CD4-positive, alpha-beta memory T cell (primary cell): ENCODE measurements around the gene TEP1. TPM values are rescaled to one million over a fixed set of nuclear protein-coding genes. Genes with fewer than 3 reads are reported as not detected.

Experiments used
- CTCF ChIA-PET: fragments of 350-600 bp; sonication (Branson Sonifier 250); formaldehyde crosslinking; loops from one replicate; lab custom pipeline; 2021; ENCODE audit warnings: inconsistent platforms; ENCODE audit not compliant: partially characterized antibody; lab: Charles Lee
- POLR2A ChIA-PET: fragments of 350-600 bp; sonication (Branson Sonifier 250); formaldehyde crosslinking; loops from one replicate; lab custom pipeline; 2021; ENCODE audit not compliant: partially characterized antibody; lab: Charles Lee
- DNase-seq, 5 donors: peaks; one replicate each; pipeline versions ENCODE4 v3.0.0 to v3.0.0-alpha.2; 2020 to 2022; ENCODE audit warnings: mixed read lengths in 1 of 5
- H3K27ac ChIP-seq: one replicate; pipeline ENCODE4 v1.7.0; 2013; ENCODE audit warnings: low read depth, low read length
- H3K27me3 ChIP-seq: 2 replicates; pipeline ENCODE4 v1.7.0; 2013; ENCODE audit warnings: mild to moderate bottlenecking, low read length, moderate library complexity; ENCODE audit not compliant: insufficient read depth
- H3K36me3 ChIP-seq: 2 replicates; pipeline ENCODE4 v1.7.0; 2013; ENCODE audit warnings: mild to moderate bottlenecking, low read length, moderate library complexity; ENCODE audit not compliant: insufficient read depth
- H3K4me1 ChIP-seq: 2 replicates; pipeline ENCODE4 v1.7.0; 2013; ENCODE audit warnings: mild to moderate bottlenecking, low read length, moderate library complexity; ENCODE audit not compliant: insufficient read depth
- H3K4me3 ChIP-seq, 2 donors: one replicate each; pipeline ENCODE4 v1.7.0; 2013; ENCODE audit warnings: low read length in 2 of 2, mild to moderate bottlenecking in 1 of 2
- H3K9me3 ChIP-seq, 2 donors: one replicate each; pipeline ENCODE4 v1.7.0; 2013; ENCODE audit warnings: low read length in 2 of 2, control low read depth in 1 of 2; ENCODE audit not compliant: control insufficient read depth in 1 of 2
- H3K27ac Mint-ChIP-seq, 7 donors: one replicate each; pipeline ENCODE4 v1.8.0; 2020 to 2021; ENCODE audit warnings: mixed read lengths in 7 of 7, mild to moderate bottlenecking in 6 of 7, inconsistent platforms in 3 of 7, moderate library complexity in 3 of 7
- H3K27me3 Mint-ChIP-seq, 2 donors: one replicate each; pipeline ENCODE4 v1.8.0; 2020 to 2021; ENCODE audit warnings: mixed read lengths in 2 of 2
- H3K36me3 Mint-ChIP-seq, 2 donors: one replicate each; pipeline ENCODE4 v1.8.0; 2020 to 2021; ENCODE audit warnings: mixed read lengths in 2 of 2, inconsistent platforms in 1 of 2, mild to moderate bottlenecking in 1 of 2
- H3K4me1 Mint-ChIP-seq, 4 donors: one replicate each; pipeline ENCODE4 v1.8.0; 2020 to 2021; ENCODE audit warnings: mixed read lengths in 4 of 4, mild to moderate bottlenecking in 1 of 4
- H3K4me3 Mint-ChIP-seq, 8 donors: one replicate each; pipeline ENCODE4 v1.8.0; 2020 to 2021; ENCODE audit warnings: mixed read lengths in 8 of 8, mild to moderate bottlenecking in 7 of 8, moderate library complexity in 6 of 8, inconsistent platforms in 3 of 8
- H3K9me3 Mint-ChIP-seq, 8 donors: one replicate each; pipeline ENCODE4 v1.8.0; 2020 to 2021; ENCODE audit warnings: mixed read lengths in 8 of 8, mild to moderate bottlenecking in 5 of 8, inconsistent platforms in 3 of 8, moderate library complexity in 1 of 8
- intact Hi-C: fragments of 100-400 bp; cut with micrococcal nuclease; formaldehyde crosslinking; loops from one replicate; pipeline ENCODE4 v1.15.1; 2023
- polyA plus RNA-seq, 2 donors: library from polyadenylated mRNA; unstranded; fragments of 300-500 nt; fragmentation: Illumina TruSeq; gene quantifications; one replicate each; pipeline ENCODE4 v1.2.3, GENCODE V29; 2021
- total RNA-seq, 2 experiments: library from RNA; stranded (reverse); gene quantifications; one replicate each; pipeline ENCODE4 v1.2.3, GENCODE V29; 2021

TEP1 gene
- total RNA-seq (10 to 100 TPM; 66.7 to 67.3 TPM), polyA plus RNA-seq (1 to 10 TPM in 1 of 2 donors, not detected in 1; 6.8 TPM)

DNA sequence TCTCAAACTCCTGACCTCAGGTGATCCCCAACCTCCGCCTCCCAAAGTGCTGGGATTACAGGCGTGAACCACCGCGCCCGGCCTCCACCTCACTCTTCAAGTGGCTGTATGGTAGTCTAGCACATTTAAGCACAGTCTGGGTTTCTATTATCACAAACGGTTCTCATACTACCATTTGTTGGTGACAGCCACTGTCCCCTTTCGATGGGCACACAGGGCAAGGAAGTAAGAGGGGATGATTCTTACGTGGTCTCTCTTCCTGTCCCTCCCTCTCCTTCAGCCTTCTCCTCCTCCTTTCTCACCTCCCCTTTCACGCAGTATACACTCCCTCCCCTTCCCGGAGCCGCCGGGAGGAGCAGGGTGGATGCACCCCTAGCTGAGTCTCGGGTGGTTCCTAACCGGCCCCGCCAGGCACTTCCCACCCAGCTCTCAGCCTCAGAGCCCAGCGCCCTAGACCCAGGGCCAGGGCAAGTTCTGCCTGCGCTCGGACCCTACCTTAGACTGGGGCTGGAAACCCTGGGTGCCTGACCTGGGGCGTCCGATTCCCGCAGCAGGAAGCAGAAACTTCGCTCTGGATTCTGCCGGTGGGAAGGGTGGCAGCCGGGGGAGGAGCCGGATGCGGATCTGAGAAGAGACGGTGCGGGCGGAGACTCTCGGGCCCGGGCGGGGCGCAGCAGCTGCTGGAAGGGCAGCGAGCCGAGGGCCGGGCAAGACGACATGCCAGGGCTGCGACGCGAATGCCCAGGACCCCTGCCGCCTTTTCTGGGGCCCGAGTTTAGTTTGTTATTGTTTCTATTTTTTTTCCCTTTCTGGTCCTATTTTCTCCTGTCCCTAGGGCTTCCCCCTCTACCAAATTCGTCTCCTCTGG is at the start of gene TEP1:
Gene TEP1 (minus strand): TSS at position 626 of the 868 bp plus-strand sequence. CDS start 5,062 bp downstream, outside the sequence.
- H3K27ac Mint-ChIP-seq, result peak within 1 kb of the TSS; percentile 91 to 99 (median 96)
- intact Hi-C loops, result loop anchor here (1.0 kb wide), 3 partner anchors 42 to 269 kb away; partner anchors contain the start of genes APEX1 and PARP2
- ChIA-PET POLR2A (interaction anchor here (0.8 to 4.4 kb wide), 20 partner anchors 8 to 270 kb away, joined by 3 to 34 read pairs (median 4); partner anchors contain the start of genes APEX1, CCNB1IP1, OSGEP and PARP2), CTCF (interaction anchor here (0.6 to 3.9 kb wide), 15 partner anchors 9 to 277 kb away, joined by 3 to 68 read pairs (median 12); partner anchors contain the start of genes APEX1, PARP2 and PIP4P1)
- peaks cover 32 to 53% (median 42%) of the 10 kb centered on the region in 4 donors for H3K4me1 Mint-ChIP-seq
- no peaks in the 10 kb centered on the region for H3K27me3 ChIP-seq
- H3K4me1 ChIP-seq, result peaks cover 38% of the 10 kb centered on the region
- H3K9me3 Mint-ChIP-seq, result no peaks in the 10 kb centered on the region
- H3K27ac ChIP-seq, result peak within 1 kb of the TSS; percentile 85
- peak within 1 kb of the TSS; percentile 73 to 79 for H3K4me3 ChIP-seq
- peak within 1 kb of the TSS; percentile 92 to 100 (median 99) for H3K4me3 Mint-ChIP-seq
- no peaks in the 10 kb centered on the region for H3K9me3 ChIP-seq
- H3K27me3 Mint-ChIP-seq, result no peaks in the 10 kb centered on the region
- peaks cover 2 to 16% of the 10 kb centered on the region in 2 donors for H3K36me3 Mint-ChIP-seq
- H3K36me3 ChIP-seq, result peaks cover 3% of the 10 kb centered on the region
- DNase-seq, result peak; percentile 56 to 75 (median 65)

GRCh38 chr14:20461225-20462141 is 48.2 kb upstream of the TEP1 start, which contains the start of gene PIP4P1:
PIP4P1 (minus strand) TSS chr14:20461434; CDS start chr14:20461325, 109 bp downstream.
- Histone ChIP-seq H3K4me3 (peak within 1 kb of the TSS; percentile 64 to 76), H3K9me3 (no peaks in the 10 kb centered on the region), H3K36me3 (peaks cover 39% of the 10 kb centered on the region), H3K4me1 (peaks cover 38% of the 10 kb centered on the region), H3K27ac (peak within 1 kb of the TSS; percentile 86), H3K27me3 (no peaks in the 10 kb centered on the region)
- Mint-ChIP-seq H3K27me3 (no peaks in the 10 kb centered on the region), H3K4me3 (peak within 1 kb of the TSS; percentile 89 to 96 (median 92)), H3K9me3 (no peaks in the 10 kb centered on the region), H3K4me1 (peaks cover 19 to 35% (median 23%) of the 10 kb centered on the region in 4 donors), H3K36me3 (peaks cover 24 to 37% of the 10 kb centered on the region in 2 donors), H3K27ac (peak within 1 kb of the TSS; percentile 92 to 99 (median 97))
- DNase-seq, result peak; percentile 98 to 100 (median 99)
- intact Hi-C loops, result loop anchor here (1.0 to 10.0 kb wide), 8 partner anchors 8 to 803 kb away; partner anchors contain the start of genes CCNB1IP1, HNRNPC, PARP2 and PNP
- CTCF ChIA-PET, result interaction anchor here (0.8 to 3.2 kb wide), 13 partner anchors 8 to 554 kb away, joined by 3 to 19 read pairs (median 5); partner anchors contain the start of genes PARP2, PNP and TEP1
- POLR2A ChIA-PET, result interaction anchor here (1.0 to 5.6 kb wide), 18 partner anchors 8 to 642 kb away, joined by 3 to 119 read pairs (median 6); partner anchors contain the start of genes CCNB1IP1, PARP2, PNP and RNASE4

DNA sequence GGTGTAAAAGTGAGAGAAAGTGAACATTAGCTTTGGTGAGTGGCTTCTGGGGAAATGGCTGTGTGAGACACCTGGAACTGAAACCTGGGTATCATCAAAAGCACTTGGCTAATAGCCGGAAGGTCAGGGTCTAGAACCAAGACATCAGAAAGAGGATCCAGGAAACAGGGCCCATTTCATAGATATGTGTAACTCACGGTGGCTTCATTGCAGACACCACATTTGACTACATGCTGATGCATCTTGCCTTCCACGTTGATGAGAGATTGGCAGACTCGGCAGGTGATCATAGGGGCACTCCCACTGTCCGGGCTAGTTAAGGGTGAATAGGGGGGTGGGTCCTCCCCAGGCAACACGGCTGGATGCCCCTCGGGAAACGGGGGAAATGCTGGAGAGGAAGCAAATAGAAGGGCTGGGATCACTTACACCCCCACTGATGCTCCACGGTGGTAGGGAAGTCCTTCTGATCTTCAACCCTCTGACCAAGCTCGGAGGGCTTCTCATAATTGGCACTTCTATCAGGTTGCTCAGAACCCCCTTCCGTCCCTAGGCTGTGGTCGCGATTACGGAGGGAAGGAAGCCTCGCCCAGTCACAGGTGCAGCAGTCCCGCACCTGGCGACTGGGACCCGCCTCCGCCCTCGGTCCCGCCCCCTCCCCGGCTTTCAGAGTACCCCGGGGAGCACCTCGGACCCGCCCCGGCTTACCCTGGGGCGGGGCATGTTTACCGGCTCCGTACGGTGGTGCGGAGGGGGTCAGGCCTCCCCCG is 47.3 kb upstream of the TEP1 start:
- H3K4me1 Mint-ChIP-seq, result peaks cover 19 to 34% (median 23%) of the 10 kb centered on the region in 4 donors
- H3K27ac ChIP-seq, result peak overlapping the region; percentile 86
- no peaks in the 10 kb centered on the region for H3K27me3 Mint-ChIP-seq
- peaks cover 47% of the 10 kb centered on the region for H3K4me1 ChIP-seq
- no peaks in the 10 kb centered on the region for H3K9me3 ChIP-seq
- peak overlapping the region; percentile 92 to 99 (median 97) for H3K27ac Mint-ChIP-seq
- H3K36me3 ChIP-seq, result peaks cover 44% of the 10 kb centered on the region
- H3K27me3 ChIP-seq, result no peaks in the 10 kb centered on the region
- peaks cover 24 to 37% of the 10 kb centered on the region in 2 donors for H3K36me3 Mint-ChIP-seq
- ChIA-PET CTCF (interaction anchor here (0.8 to 3.2 kb wide), 10 partner anchors 9 to 222 kb away, joined by 3 to 19 read pairs (median 6); partner anchors contain the start of genes PARP2, PNP and TEP1), POLR2A (interaction anchor here (1.1 to 5.6 kb wide), 15 partner anchors 10 to 643 kb away, joined by 3 to 119 read pairs (median 10); partner anchors contain the start of genes CCNB1IP1, PARP2, PNP and RNASE4)
- H3K9me3 Mint-ChIP-seq, result no peaks in the 10 kb centered on the region
- peak overlapping the region; percentile 64 to 76 for H3K4me3 ChIP-seq
- peak in 4 of 5 donors; percentile 73 to 87 (median 78) for DNase-seq
- H3K4me3 Mint-ChIP-seq, result peak overlapping the region; percentile 86 to 96 (median 91)
- intact Hi-C loops, result loop anchor here (1.0 to 10.0 kb wide), 8 partner anchors 9 to 804 kb away; partner anchors contain the start of genes CCNB1IP1, HNRNPC, PARP2 and PNP

- no peak overlapping the region for H3K27ac ChIP-seq
- Mint-ChIP-seq H3K4me3 (no peak overlapping the region), H3K27ac (peak overlapping the region in 4 of 7 donors; percentile 47 to 92 (median 74)), H3K9me3 (no peaks in the 10 kb centered on the region), H3K27me3 (no peaks in the 10 kb centered on the region), H3K4me1 (peaks cover 19 to 34% (median 26%) of the 10 kb centered on the region in 4 donors), H3K36me3 (peaks cover 24 to 37% of the 10 kb centered on the region in 2 donors)
- no peak for DNase-seq
- CTCF ChIA-PET, result no interaction called here
- H3K9me3 ChIP-seq, result no peaks in the 10 kb centered on the region
- intact Hi-C loops, result no loop called here
- peaks cover 58% of the 10 kb centered on the region for H3K4me1 ChIP-seq
- H3K36me3 ChIP-seq, result peaks cover 44% of the 10 kb centered on the region
- H3K4me3 ChIP-seq, result no peak overlapping the region
- no peaks in the 10 kb centered on the region for H3K27me3 ChIP-seq
- POLR2A ChIA-PET, result interaction anchor here (1.1 to 5.1 kb wide), 4 partner anchors 13 to 115 kb away, joined by 4 to 119 read pairs (median 6); partner anchors contain the start of genes PARP2, PNP and TEP1
These were observed 44.9 kb upstream of the TEP1 start for GRCh38 chr14:20458031-20458789.

- DNase-seq, result no peak
- Mint-ChIP-seq H3K9me3 (no peaks in the 10 kb centered on the region), H3K27me3 (no peaks in the 10 kb centered on the region), H3K27ac (peak overlapping the region in 3 of 7 donors; percentile 18 to 76 (median 67)), H3K4me3 (peak overlapping the region in 1 of 8 donors; percentile 23), H3K36me3 (peaks cover 34 to 45% of the 10 kb centered on the region in 2 donors), H3K4me1 (peaks cover 18 to 34% (median 28%) of the 10 kb centered on the region in 4 donors)
- no peak overlapping the region for H3K4me3 ChIP-seq
- H3K36me3 ChIP-seq, result peaks cover 48% of the 10 kb centered on the region
- intact Hi-C loops, result no loop called here
- CTCF ChIA-PET, result interaction anchor here (1.5 to 2.6 kb wide), 2 partner anchors 13 to 16 kb away, joined by 5 to 12 read pairs; partner anchors contain the start of gene PNP
- H3K4me1 ChIP-seq, result peaks cover 64% of the 10 kb centered on the region
- no peaks in the 10 kb centered on the region for H3K27me3 ChIP-seq
- H3K9me3 ChIP-seq, result no peaks in the 10 kb centered on the region
- POLR2A ChIA-PET, result interaction anchor here (2.2 to 4.7 kb wide), 4 partner anchors 13 to 227 kb away, joined by 10 to 71 read pairs (median 32); partner anchors contain the start of genes PARP2, PNP and RNASE4
- H3K27ac ChIP-seq, result no peak overlapping the region
These were observed 43.7 kb upstream of the TEP1 start for GRCh38 chr14:20456971-20457370.
